HL-60 (cell line): Measurements from ENCODE around the gene TMEM19.

ENCODE experiments used
- DNase-seq, 2 experiments: peaks; one replicate each; pipeline ENCODE4 v3.0.0-alpha.2; 2010 to 2020; ENCODE audit warnings: low read depth in 1 of 2, low spot score in 1 of 2
- H3K27ac ChIP-seq: fragments of 250-450 bp; sonication (Bioruptor Pico); replicated peaks from 2 replicates; pipeline ENCODE4 v1.5.1; 2020; ENCODE audit warnings: mild to moderate bottlenecking, moderate library complexity
- H3K27me3 ChIP-seq: fragments of 250-450 bp; sonication (Bioruptor Pico); 2 replicates; pipeline ENCODE4 v1.5.1; 2021; ENCODE audit warnings: mild to moderate bottlenecking, moderate library complexity; ENCODE audit not compliant: insufficient read depth, poor library complexity, severe bottlenecking
- H3K4me3 ChIP-seq: replicated peaks from 2 replicates; pipeline ENCODE4 v1.5.1; 2011; ENCODE audit warnings: mild to moderate bottlenecking, control low read depth, low read length; ENCODE audit not compliant: insufficient read depth
- GABPA ChIP-seq: IDR thresholded peaks from 2 replicates; pipeline ENCODE4 v1.6.1; 2012; ENCODE audit warnings: low read depth
- POLR2AphosphoS5 ChIP-seq: IDR thresholded peaks from 2 replicates; pipeline ENCODE4 v1.6.1; 2012; ENCODE audit warnings: low read depth
- SPI1 ChIP-seq: IDR thresholded peaks from 2 replicates; pipeline ENCODE4 v1.6.1; 2012; ENCODE audit warnings: low read depth, mild to moderate bottlenecking, borderline replicate concordance
- TF ChIP-seq, protein P1 (sequence below): IDR thresholded peaks from one replicate; pipeline ENCODE4 v1.5.1; 2011; ENCODE audit warnings: low read length, control low read depth, inconsistent platforms; ENCODE audit not compliant: insufficient read depth
- TF ChIP-seq, protein P2 (sequence below): IDR thresholded peaks from 2 replicates; pipeline ENCODE4 v1.6.1; 2012; ENCODE audit warnings: low read depth; ENCODE audit not compliant: insufficient replicate concordance

Gene TMEM19

GRCh38 chr12:71744522-71745300 is 58.8 kb downstream of the TMEM19 start:
- no peak overlapping the region for H3K4me3 ChIP-seq
- TF ChIP-seq, protein P1, sequence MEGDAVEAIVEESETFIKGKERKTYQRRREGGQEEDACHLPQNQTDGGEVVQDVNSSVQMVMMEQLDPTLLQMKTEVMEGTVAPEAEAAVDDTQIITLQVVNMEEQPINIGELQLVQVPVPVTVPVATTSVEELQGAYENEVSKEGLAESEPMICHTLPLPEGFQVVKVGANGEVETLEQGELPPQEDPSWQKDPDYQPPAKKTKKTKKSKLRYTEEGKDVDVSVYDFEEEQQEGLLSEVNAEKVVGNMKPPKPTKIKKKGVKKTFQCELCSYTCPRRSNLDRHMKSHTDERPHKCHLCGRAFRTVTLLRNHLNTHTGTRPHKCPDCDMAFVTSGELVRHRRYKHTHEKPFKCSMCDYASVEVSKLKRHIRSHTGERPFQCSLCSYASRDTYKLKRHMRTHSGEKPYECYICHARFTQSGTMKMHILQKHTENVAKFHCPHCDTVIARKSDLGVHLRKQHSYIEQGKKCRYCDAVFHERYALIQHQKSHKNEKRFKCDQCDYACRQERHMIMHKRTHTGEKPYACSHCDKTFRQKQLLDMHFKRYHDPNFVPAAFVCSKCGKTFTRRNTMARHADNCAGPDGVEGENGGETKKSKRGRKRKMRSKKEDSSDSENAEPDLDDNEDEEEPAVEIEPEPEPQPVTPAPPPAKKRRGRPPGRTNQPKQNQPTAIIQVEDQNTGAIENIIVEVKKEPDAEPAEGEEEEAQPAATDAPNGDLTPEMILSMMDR = no peak
- TF ChIP-seq SPI1 (no peak), GABPA (no peak), POLR2AphosphoS5 (no peak)
- TF ChIP-seq, protein P2, sequence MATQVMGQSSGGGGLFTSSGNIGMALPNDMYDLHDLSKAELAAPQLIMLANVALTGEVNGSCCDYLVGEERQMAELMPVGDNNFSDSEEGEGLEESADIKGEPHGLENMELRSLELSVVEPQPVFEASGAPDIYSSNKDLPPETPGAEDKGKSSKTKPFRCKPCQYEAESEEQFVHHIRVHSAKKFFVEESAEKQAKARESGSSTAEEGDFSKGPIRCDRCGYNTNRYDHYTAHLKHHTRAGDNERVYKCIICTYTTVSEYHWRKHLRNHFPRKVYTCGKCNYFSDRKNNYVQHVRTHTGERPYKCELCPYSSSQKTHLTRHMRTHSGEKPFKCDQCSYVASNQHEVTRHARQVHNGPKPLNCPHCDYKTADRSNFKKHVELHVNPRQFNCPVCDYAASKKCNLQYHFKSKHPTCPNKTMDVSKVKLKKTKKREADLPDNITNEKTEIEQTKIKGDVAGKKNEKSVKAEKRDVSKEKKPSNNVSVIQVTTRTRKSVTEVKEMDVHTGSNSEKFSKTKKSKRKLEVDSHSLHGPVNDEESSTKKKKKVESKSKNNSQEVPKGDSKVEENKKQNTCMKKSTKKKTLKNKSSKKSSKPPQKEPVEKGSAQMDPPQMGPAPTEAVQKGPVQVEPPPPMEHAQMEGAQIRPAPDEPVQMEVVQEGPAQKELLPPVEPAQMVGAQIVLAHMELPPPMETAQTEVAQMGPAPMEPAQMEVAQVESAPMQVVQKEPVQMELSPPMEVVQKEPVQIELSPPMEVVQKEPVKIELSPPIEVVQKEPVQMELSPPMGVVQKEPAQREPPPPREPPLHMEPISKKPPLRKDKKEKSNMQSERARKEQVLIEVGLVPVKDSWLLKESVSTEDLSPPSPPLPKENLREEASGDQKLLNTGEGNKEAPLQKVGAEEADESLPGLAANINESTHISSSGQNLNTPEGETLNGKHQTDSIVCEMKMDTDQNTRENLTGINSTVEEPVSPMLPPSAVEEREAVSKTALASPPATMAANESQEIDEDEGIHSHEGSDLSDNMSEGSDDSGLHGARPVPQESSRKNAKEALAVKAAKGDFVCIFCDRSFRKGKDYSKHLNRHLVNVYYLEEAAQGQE = no peak
- no peak for DNase-seq
- no peaks in the 10 kb centered on the region for H3K27me3 ChIP-seq
- no peak overlapping the region for H3K27ac ChIP-seq

DNA sequence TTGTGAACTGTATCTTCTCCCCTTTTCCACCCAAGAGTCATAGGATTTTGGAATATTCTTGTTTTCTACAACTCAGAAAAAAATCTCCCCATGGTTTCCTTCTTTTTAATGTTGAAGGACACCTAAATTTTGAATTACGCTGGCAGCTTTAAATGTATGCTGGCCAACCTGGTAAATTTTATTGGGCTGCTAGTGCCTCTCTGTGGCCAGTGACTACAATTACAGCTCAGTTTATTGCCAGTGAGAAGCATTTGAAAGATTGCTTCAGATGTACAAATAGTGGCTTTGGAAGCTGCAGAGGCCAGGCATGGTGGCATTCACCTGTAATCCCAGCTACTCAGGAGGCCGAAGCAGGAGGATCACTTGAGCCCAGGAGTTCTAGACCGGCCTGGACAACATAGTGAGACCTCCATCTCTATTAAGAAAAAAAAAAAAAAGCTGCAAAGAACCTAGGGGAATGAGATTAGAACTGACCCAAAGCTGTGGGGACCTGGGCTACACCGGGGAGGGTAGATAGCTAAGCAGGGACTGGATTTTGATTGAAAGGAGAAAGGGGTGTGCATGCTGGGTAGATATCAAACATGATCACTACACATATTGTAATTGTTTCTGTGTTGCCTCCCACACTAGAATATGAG is 61.2 kb downstream of the TMEM19 start:
- Histone ChIP-seq H3K4me3 (no peak overlapping the region), H3K27me3 (no peaks in the 10 kb centered on the region), H3K27ac (no peak overlapping the region)
- TF ChIP-seq, protein P2 = no peak
- TF ChIP-seq, protein P1 = peak; percentile 40
- DNase-seq = peak in 1 of 2 experiments; percentile 48

DNA sequence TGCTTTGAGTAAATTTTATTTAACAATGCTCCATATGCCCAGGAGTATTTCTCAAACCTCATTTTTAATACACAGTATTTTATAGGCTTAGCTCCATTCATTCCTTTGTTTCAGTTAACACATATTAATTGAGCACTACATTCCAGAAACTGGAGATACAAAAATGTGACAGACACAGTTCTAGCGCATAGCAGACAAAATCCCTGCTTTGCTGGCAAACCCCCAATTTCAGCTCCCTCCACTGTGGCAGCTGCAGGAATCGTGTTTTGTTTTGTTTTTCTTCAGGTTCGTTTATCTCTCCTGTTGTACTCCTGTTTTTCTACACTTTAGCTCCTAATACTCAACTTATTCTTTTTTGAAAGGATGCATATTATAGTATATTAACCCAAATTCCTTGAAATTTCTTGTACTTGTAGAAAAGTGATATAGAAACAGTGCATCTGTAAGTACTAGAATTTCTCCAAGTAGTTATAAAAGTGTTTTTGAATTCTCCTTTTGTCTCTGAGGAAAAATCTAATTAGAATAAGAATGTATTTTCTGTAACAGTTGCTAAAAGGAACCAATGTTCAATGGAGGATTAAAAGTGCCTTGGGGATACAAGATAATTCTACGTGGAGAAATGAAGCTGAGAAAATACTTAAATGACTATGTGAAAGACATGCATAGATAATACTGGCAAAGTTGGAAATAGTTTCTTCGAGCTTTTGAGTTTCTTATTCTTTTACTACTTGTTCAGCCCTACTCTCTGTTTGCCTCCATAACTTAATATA is 62.4 kb downstream of the TMEM19 start:
- no peak for TF ChIP-seq GABPA
- TF ChIP-seq SPI1 = no peak
- Histone ChIP-seq H3K27me3 (no peaks in the 10 kb centered on the region), H3K27ac (no peak overlapping the region), H3K4me3 (no peak overlapping the region)
- DNase-seq = no peak

- H3K4me3 ChIP-seq = no peak overlapping the region
- TF ChIP-seq, protein P1 = no peak
- TF ChIP-seq POLR2AphosphoS5 (no peak), SPI1 (no peak), GABPA (no peak)
- TF ChIP-seq, protein P2 = no peak
- no peak overlapping the region for H3K27ac ChIP-seq
- peak in 1 of 2 experiments; percentile 18 for DNase-seq
- H3K27me3 ChIP-seq = no peaks in the 10 kb centered on the region
These were observed 63.8 kb downstream of the TMEM19 start for GRCh38 chr12:71749666-71750065.
